LNCaP clone FGC (cell line): ENCODE data around the gene RAB11FIP4.

Source experiments
- DNase-seq: peaks from one replicate; pipeline ENCODE4 v3.0.0-alpha.2; 2011; ENCODE audit warnings: low read depth
- H3K4me3 ChIP-seq: 2 replicates; pipeline ENCODE4 v1.5.1; 2011; ENCODE audit warnings: mild to moderate bottlenecking, low read depth, low read length, control low read depth
- CTCF ChIP-seq: IDR thresholded peaks from 2 replicates; pipeline ENCODE4 v1.5.1; 2012; ENCODE audit warnings: mild to moderate bottlenecking; ENCODE audit not compliant: control insufficient read depth, insufficient read depth; ENCODE audit errors: extremely low read depth

RAB11FIP4 gene

DNA sequence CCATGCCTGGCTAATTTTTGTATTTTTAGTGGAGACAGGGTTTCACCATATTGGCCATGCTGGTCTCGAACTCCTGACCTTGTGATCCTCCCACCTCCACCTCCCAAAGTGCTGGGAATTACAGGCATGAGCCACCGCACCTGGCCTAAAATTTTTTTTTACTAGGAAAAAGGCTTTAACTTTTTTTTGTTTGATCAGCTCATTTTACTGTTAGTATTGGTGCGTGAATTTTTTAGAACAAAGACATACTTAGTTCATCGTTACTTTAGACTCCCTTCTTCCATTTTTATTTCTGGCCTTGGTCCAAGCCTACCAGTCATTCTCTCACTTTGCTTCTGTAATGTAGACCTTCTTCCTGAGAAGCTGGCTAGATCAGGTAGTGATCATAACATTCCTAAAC lies 25.4 kb upstream of the RAB11FIP4 start:
- no peak for DNase-seq
- TF ChIP-seq CTCF: no peak
- no peak overlapping the region for H3K4me3 ChIP-seq

DNA sequence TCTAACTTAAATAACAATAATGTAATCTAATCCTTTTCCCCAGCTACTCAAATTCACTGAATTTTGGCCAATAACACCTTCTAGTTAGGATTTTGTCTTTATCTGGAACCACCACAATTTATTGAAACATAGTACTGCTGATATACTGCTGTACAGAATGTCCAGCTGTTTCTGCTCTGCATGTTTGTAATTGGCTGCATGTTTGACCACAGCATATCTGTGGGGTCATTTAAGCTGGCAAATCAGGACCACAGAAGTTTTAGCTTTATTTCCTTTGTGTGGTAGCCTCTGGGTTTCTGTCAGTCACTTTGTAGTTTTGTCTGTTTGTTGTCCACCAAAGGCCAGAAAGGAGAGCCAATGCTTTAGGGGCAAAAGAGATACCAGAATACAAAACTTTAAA lies 22.2 kb upstream of the RAB11FIP4 start:
- no peak overlapping the region for H3K4me3 ChIP-seq
- no peak for TF ChIP-seq CTCF
- DNase-seq: no peak

DNA sequence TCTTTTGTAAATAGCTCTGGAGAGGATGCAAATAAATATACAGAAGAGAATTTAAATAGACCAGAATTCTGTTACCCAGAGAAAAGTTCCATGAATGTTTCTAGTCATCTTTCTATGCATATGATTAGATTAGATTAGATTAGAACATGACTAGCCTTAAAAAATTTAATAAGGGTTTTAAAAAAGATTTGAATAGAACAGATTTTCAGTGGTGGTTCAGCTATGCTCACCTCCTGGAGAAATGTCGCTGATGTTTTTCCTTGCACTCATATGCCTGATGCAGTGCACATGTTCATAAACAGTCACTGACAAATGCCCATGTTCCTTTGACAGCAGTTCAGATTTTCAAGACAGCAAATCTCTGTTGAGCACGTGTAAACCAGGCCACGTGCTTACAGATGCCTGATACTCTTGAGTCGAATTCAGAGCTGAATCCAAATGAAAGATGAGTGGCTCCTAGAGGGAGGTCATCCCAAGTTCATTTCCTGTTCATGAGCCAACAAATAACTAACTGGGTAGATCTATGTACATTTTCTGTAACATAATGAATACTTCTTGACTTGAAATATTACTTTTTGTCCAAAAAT lies 19.9 kb upstream of the RAB11FIP4 start:
- TF ChIP-seq CTCF: no peak
- no peak for DNase-seq

GRCh38 chr17:31373150-31374093 lies 18.1 kb upstream of the RAB11FIP4 start:
- TF ChIP-seq CTCF: peak; percentile 68
- peak; percentile 90 for DNase-seq
- H3K4me3 ChIP-seq: peak overlapping the region; percentile 37

More for the DNA sequence above, 19.9 kb upstream of the RAB11FIP4 start:
- no peak overlapping the region for H3K4me3 ChIP-seq

GRCh38 chr17:31374094-31374447 lies 17.4 kb upstream of the RAB11FIP4 start:
- H3K4me3 ChIP-seq: peak overlapping the region; percentile 37
- DNase-seq: no peak
- TF ChIP-seq CTCF: no peak

GRCh38 chr17:31374503-31374902 lies 17.0 kb upstream of the RAB11FIP4 start:
- no peak for DNase-seq
- H3K4me3 ChIP-seq: no peak overlapping the region
- no peak for TF ChIP-seq CTCF
